ENCODE results near the gene RAMP3.

Gene RAMP3

GRCh38 chr7:45157653-45158401, at the start of gene RAMP3:
TSS of gene RAMP3 (plus strand) at chr7:45157791. CDS start at chr7:45157829, 38 bp downstream.
- TF ChIP-seq ZBTB7A (IDR thresholded peaks at IDR 0.05; ENCODE audit: low read depth) (peak; percentile 60), CEBPB (IDR thresholded peaks at IDR 0.05) (no peak)

GRCh38 chr7:45108863-45109262, 48.7 kb upstream of the RAMP3 start:
- TF ChIP-seq TAF1 (IDR thresholded peaks at IDR 0.05; ENCODE audit: low read depth) (no peak), TCF12 (IDR thresholded peaks at IDR 0.05; ENCODE audit: low read depth) (no peak), YY1 (IDR thresholded peaks at IDR 0.05; ENCODE audit: low read depth) (no peak), USF1 (IDR thresholded peaks at IDR 0.05) (no peak), MAX (IDR thresholded peaks at IDR 0.05) (no peak), CEBPB (IDR thresholded peaks at IDR 0.05) (no peak), FOXM1 (IDR thresholded peaks at IDR 0.05; ENCODE audit: borderline replicate concordance, low read depth) (no peak), CREB1 (IDR thresholded peaks at IDR 0.05; ENCODE audit: low read depth) (no peak), REST (IDR thresholded peaks at IDR 0.05; ENCODE audit: low read depth) (no peak), EP300 (IDR thresholded peaks at IDR 0.05; ENCODE audit: borderline replicate concordance) (no peak), NFIC (IDR thresholded peaks at IDR 0.05) (no peak), ZBTB7A (IDR thresholded peaks at IDR 0.05; ENCODE audit: low read depth) (no peak)

- peak; percentile 81 for TF ChIP-seq TCF12 (IDR thresholded peaks at IDR 0.05; ENCODE audit: low read depth)
- peak; percentile 99 for TF ChIP-seq MAX (IDR thresholded peaks at IDR 0.05)
- TF ChIP-seq USF1 (IDR thresholded peaks at IDR 0.05): peak; percentile 50; the same call in 1 of the 2 replicates
- TF ChIP-seq TEAD4 (IDR thresholded peaks at IDR 0.05): no peak; the same call in 1 of the 2 replicates
- no peak; the same call in 1 of the 2 replicates for TF ChIP-seq CEBPB (IDR thresholded peaks at IDR 0.05)
- TF ChIP-seq CREB1 (IDR thresholded peaks at IDR 0.05; ENCODE audit: low read depth): peak; percentile 95
- TF ChIP-seq NFIC (IDR thresholded peaks at IDR 0.05): no peak
- peak; percentile 34; the same call in 1 of the 2 replicates for TF ChIP-seq RAD21 (IDR thresholded peaks at IDR 0.05; ENCODE audit: low read depth)
- 0 out of 2 replicates have a peak, but pooled peaks have one; percentile 15 for TF ChIP-seq EP300 (IDR thresholded peaks at IDR 0.05; ENCODE audit: borderline replicate concordance)
- TF ChIP-seq EGR1 (IDR thresholded peaks at IDR 0.05): peak; percentile 79
- TF ChIP-seq REST (IDR thresholded peaks at IDR 0.05; ENCODE audit: low read depth): no peak
- peak; percentile 95 for TF ChIP-seq TAF1 (IDR thresholded peaks at IDR 0.05; ENCODE audit: low read depth)
- peak; percentile 88 for TF ChIP-seq YY1 (IDR thresholded peaks at IDR 0.05; ENCODE audit: low read depth)
- TF ChIP-seq FOXM1 (IDR thresholded peaks at IDR 0.05; ENCODE audit: borderline replicate concordance, low read depth): peak; percentile 45; the same call in 1 of the 2 replicates
- 0 out of 2 replicates have a peak, but pooled peaks have one; percentile 68 for TF ChIP-seq ZBTB7A (IDR thresholded peaks at IDR 0.05; ENCODE audit: low read depth)
Measured at GRCh38 chr7:45111298-45112223, 46.0 kb upstream of the RAMP3 start, which contains the start of gene TBRG4. TSS of gene TBRG4 (minus strand) at chr7:45111697. CDS start at chr7:45109237, 2,460 bp downstream.

- TF ChIP-seq USF1 (IDR thresholded peaks at IDR 0.05): no peak
- TF ChIP-seq MAX (IDR thresholded peaks at IDR 0.05): no peak
- no peak for TF ChIP-seq ZBTB7A (IDR thresholded peaks at IDR 0.05; ENCODE audit: low read depth)
- TF ChIP-seq YY1 (IDR thresholded peaks at IDR 0.05; ENCODE audit: low read depth): no peak
- TF ChIP-seq TCF12 (IDR thresholded peaks at IDR 0.05; ENCODE audit: low read depth): no peak
- TF ChIP-seq CEBPB (IDR thresholded peaks at IDR 0.05): no peak
- no peak for TF ChIP-seq EGR1 (IDR thresholded peaks at IDR 0.05)
- TF ChIP-seq TAF1 (IDR thresholded peaks at IDR 0.05; ENCODE audit: low read depth): no peak
- TF ChIP-seq TEAD4 (IDR thresholded peaks at IDR 0.05): no peak
- no peak for TF ChIP-seq CREB1 (IDR thresholded peaks at IDR 0.05; ENCODE audit: low read depth)
- no peak for TF ChIP-seq FOXM1 (IDR thresholded peaks at IDR 0.05; ENCODE audit: borderline replicate concordance, low read depth)
- TF ChIP-seq EP300 (IDR thresholded peaks at IDR 0.05; ENCODE audit: borderline replicate concordance): no peak
- TF ChIP-seq NFIC (IDR thresholded peaks at IDR 0.05): no peak
- no peak for TF ChIP-seq REST (IDR thresholded peaks at IDR 0.05; ENCODE audit: low read depth)
- TF ChIP-seq RAD21 (IDR thresholded peaks at IDR 0.05; ENCODE audit: low read depth): no peak
Measured at GRCh38 chr7:45112648-45113047, 44.9 kb upstream of the RAMP3 start.
